AG04449 (cell line): ENCODE data around the gene GET4.
"Not testable (repeated sequence)": the region's sequence is repeated elsewhere in the genome, so short reads cannot be mapped to it uniquely, and the experiment has no call there.

Experiments
- CTCF ChIA-PET: fragments of 350-600 bp; formaldehyde crosslinking; extraction: SDS; loops from one replicate; lab custom pipeline; 2021; ENCODE audit warnings: antibody characterized with exemption; lab: Yijun Ruan, JAX
- POLR2A ChIA-PET: fragments of 400-600, 350-600 bp; formaldehyde crosslinking; extraction: SDS; loops from one replicate; lab custom pipeline; 2020; ENCODE audit warnings: antibody characterized with exemption, inconsistent platforms; lab: Yijun Ruan, JAX
- DNase-seq: peaks from one replicate; pipeline ENCODE4 v3.0.0-alpha.2; 2010; ENCODE audit warnings: low read depth, low spot score
- H3K4me3 ChIP-seq: 2 replicates; pipeline ENCODE4 v1.5.1; 2011; ENCODE audit warnings: low read depth, mild to moderate bottlenecking, control low read depth, low read length
- TF ChIP-seq, protein P1 (sequence below): IDR thresholded peaks from one replicate; pipeline ENCODE4 v1.5.1; 2011; ENCODE audit warnings: mild to moderate bottlenecking, moderate library complexity, low read length, control low read depth, inconsistent platforms; ENCODE audit not compliant: insufficient read depth; ENCODE audit errors: missing control alignments

GET4 gene

DNA sequence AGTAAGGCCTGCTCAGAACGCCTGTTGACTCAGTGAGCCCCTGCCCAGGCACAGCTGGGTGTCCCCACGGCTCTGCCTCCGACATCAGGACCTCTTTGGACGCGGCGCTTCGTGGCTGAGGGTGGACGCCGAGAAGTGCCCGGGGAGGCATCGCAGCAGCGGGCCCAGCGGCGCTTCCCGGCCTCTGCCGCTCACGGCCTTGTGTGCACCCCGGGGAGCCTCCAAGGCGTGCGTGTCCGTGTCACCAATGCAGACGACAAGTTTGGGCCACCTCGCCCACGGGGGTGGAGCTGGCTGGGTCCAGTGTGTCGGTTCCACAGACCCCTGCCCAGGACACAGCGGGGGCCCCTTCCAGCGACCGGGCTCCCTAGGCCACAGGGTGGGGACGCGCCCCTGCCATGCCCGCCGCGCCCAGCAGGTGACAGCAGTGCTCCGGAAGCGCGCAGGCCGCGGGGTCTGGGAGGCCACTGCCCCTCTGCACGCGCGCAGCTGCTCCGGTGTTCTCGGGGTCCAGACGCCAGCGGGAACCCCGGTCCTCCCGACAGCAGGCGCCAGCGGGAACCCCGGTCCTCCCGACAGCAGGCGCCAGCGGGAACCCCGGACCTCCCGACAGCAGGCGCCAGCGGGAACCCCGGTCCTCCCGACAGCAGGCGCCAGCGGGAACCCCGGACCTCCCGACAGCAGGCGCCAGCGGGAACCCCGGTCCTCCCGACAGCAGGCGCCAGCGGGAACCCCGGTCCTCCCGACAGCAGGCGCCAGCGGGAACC, 32.4 kb downstream of the GET4 start:
- POLR2A ChIA-PET, DNase-seq: not testable (repeated sequence)
- TF ChIP-seq, protein P1, sequence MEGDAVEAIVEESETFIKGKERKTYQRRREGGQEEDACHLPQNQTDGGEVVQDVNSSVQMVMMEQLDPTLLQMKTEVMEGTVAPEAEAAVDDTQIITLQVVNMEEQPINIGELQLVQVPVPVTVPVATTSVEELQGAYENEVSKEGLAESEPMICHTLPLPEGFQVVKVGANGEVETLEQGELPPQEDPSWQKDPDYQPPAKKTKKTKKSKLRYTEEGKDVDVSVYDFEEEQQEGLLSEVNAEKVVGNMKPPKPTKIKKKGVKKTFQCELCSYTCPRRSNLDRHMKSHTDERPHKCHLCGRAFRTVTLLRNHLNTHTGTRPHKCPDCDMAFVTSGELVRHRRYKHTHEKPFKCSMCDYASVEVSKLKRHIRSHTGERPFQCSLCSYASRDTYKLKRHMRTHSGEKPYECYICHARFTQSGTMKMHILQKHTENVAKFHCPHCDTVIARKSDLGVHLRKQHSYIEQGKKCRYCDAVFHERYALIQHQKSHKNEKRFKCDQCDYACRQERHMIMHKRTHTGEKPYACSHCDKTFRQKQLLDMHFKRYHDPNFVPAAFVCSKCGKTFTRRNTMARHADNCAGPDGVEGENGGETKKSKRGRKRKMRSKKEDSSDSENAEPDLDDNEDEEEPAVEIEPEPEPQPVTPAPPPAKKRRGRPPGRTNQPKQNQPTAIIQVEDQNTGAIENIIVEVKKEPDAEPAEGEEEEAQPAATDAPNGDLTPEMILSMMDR: peak; percentile 99
- H3K4me3 ChIP-seq: peak overlapping the region; percentile 41
- CTCF ChIA-PET: interaction anchor here (0.7 to 3.0 kb wide), 8 partner anchors 22 to 277 kb away, joined by 3 to 16 read pairs (median 4); partner anchors contain the start of gene GET4

DNA sequence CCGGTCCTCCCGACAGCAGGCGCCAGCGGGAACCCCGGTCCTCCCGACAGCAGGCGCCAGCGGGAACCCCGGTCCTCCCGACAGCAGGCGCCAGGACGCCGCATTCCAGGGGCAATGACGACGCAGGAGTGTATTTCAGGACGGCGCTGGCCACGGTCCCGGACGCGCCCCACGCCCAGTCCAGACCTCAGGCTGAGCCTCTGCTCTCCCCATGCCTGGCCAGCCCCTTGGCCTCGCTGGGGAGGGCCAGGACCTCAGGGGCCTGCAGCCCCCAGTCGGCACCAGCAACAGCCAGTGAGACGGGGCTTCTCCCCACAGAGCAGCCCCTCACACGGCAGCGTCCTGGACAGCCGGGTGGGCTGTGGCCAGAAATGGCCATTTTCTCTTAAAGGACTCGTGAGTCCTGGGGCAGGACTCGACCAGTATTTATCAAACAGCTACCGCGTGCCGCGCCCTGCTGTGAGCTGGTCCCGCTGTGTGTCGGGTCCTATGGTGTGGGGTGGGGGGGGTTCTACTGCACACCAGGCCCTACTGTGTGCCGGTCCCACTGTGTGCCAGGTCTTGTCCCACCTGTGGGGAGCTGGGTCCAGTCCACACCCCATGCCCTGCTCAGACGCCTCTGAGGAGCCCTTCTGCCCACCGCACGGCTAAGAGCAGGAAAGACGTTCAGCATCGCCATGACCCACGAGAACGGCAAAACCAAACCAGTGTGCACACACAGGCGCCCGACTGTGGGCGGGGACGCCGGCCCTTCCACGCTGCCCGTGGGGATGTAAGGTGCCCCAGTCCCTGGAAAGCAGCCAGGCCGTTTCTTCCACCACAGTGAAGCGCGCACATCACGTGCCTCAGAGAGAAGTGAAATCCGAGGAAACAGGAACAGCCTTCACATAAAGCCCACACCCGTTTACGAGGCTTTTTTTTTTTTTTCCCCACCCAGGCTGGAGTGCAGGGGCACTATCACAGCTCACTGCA, 33.3 kb downstream of the GET4 start:
- no peak for DNase-seq

DNA sequence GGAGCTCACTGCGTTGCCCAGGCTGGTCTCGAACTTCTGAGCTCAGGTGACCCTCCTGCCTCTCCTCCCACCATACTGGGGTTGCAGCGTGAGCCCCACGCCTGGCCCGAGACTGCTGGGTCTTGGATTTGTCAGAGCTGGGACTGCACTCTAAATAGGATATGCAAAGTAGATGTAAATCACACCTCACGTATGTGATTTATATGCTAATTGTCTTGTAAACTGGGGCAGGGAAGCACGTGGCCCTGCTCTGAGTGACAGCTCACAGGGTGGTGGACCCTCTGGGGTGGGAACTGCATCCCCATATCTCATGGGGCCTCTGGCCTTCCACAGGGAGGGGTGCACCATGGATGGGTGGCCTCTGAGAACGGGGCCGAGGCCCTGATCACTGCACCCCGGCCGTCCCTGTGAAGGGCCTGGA, 34.1 kb downstream of the GET4 start:
- no peak for DNase-seq
- ChIA-PET POLR2A (no interaction called here), CTCF (interaction anchor here (1.0 to 2.0 kb wide), 7 partner anchors 15 to 267 kb away, joined by 3 to 13 read pairs (median 4); no protein-coding TSS in a partner anchor)
- H3K4me3 ChIP-seq: no peak overlapping the region
- TF ChIP-seq, protein P1: no peak

More for the DNA sequence above, 33.3 kb downstream of the GET4 start:
- ChIA-PET CTCF (interaction anchor here (0.6 to 3.0 kb wide), 14 partner anchors 15 to 268 kb away, joined by 3 to 16 read pairs (median 4); partner anchors contain the start of genes COX19 and GET4), POLR2A (no interaction called here)
- TF ChIP-seq, protein P1: no peak
- H3K4me3 ChIP-seq: peak overlapping the region; percentile 36

DNA sequence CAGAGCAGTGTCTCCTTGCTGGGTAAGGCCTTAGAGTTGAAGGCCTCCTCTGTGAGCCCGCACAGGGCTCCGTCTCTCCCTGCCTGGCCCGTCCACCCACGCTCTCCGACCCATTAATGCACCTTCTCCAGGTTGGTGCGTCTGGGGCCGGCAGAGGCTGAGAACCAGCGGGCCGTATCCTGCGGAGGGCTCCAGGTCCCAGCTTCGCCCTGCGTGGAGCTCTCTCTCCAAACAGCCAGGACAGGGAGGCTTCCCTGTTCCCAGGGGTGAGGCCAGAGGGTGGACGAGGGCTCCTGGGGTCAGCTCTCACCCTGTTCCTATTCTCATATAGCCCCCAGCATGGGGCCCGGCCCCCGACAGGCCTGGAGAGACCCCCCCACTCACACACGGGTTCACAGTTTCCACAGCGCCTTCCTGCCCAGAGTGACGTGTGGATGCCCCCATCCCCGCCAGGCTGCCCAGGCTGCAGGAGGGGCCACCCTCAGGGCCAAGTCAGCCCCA, 34.6 kb downstream of the GET4 start:
- no peak for DNase-seq
- ChIA-PET POLR2A (no interaction called here), CTCF (interaction anchor here (1.1 to 2.0 kb wide), 5 partner anchors 16 to 266 kb away, joined by 3 to 13 read pairs (median 5); no protein-coding TSS in a partner anchor)
- H3K4me3 ChIP-seq: no peak overlapping the region
- TF ChIP-seq, protein P1: no peak

DNA sequence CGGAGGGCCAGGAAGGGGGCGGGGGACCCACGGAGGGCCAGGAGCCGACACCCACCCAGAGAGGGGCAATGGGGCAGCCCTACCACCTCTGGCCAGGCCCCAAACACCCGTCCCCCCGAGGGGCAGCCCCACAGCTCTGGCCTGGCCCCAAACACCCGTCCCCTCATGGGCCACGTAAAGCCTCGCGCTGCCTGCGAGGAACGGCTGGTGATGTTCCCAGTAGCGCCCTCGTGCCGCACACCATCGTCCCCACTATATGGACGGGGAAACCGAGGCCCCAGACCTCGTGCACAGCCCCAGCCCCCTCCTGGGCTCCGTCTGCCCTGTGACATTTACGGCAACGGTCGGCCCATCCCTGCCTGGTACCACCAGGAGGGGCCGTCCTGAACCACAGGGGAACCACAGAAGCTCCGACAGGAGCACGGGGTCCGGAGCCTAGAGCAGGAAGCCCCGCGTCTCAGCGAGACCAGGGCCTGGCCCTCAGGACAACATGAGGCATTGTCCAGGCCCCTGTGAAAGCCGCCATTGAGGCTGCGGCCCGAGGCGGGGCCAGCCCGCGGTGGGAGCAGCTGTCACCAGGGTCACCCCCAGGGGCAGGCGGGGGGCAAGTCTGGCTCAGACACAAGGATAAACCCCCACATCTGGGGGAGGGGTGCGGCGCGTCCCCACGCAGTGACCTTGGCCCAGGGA, 35.6 kb downstream of the GET4 start:
- TF ChIP-seq, protein P1: no peak
- H3K4me3 ChIP-seq: no peak overlapping the region
- DNase-seq: no peak
- ChIA-PET CTCF (interaction anchor here (1.0 to 1.2 kb wide), 2 partner anchors 265 to 271 kb away, joined by 3 to 4 read pairs; no protein-coding TSS in a partner anchor), POLR2A (no interaction called here)
